ENCODE measurements around the gene HOMER1.

The HOMER1 gene

GRCh38 chr5:79555418-79555817 lies 41.5 kb upstream of the HOMER1 start:
- POLR2A ChIA-PET, result no interaction called here
- CTCF ChIA-PET, result interaction anchor here (1.4 to 1.9 kb wide), 2 partner anchors 20 to 302 kb away, joined by 5 to 11 read pairs; no protein-coding TSS in a partner anchor
- DNase-seq (ENCODE audit: extremely low spot score), result no peak
- no peak for TF ChIP-seq CTCF (IDR thresholded peaks at IDR 0.05; ENCODE audit: control extremely low read depth, extremely low read depth, low read depth, missing control alignments)

DNA sequence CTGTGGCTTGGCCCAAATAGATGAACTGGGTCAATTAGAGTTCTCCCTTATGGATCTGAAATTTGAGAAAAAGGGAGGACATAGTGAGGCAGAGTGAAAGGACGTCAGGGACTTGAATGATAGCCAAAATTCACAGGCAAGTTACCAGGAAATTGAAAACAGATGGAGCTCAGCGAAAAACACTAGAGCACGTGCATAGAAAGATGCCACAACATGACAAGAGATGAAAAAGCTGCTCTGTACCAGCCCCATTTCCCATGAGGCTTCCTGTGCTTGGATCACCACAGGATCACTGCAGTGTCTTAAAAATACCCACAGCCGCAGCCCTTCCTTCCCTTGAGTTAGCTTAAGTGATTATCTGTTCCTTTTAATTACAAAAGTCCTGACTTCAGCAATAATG lies 39.0 kb upstream of the HOMER1 start:
- DNase-seq (ENCODE audit: extremely low spot score), result no peak
- ChIA-PET POLR2A (no interaction called here), CTCF (interaction anchor here (1.3 to 2.2 kb wide), 3 partner anchors 12 to 531 kb away, joined by 3 to 8 read pairs (median 7); no protein-coding TSS in a partner anchor)
- TF ChIP-seq CTCF (IDR thresholded peaks at IDR 0.05; ENCODE audit: control extremely low read depth, extremely low read depth, low read depth, missing control alignments), result no peak

DNA sequence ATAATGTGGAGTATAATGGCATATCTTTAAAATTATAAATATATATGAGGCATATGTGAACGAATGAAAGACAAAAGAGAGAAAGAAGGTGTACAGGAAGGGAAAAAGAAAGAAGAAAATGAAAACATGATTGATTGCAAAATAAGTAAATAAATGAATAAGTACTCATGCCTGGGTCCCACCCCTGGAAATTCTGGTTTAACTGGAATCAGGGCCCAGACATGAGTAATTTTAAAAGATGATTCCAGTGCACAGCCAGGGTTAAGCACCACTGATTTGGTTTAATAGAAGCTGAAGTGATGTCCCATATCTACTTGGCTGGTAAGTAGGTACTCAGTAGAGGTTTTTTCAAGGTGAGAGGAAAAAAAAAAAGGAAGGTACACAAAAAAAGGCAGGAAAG lies 34.0 kb upstream of the HOMER1 start:
- no peak for DNase-seq (ENCODE audit: extremely low spot score)
- POLR2A ChIA-PET, result no interaction called here
- no peak for TF ChIP-seq CTCF (IDR thresholded peaks at IDR 0.05; ENCODE audit: control extremely low read depth, extremely low read depth, low read depth, missing control alignments)
- CTCF ChIA-PET, result no interaction called here

GRCh38 chr5:79547429-79547822 lies 33.5 kb upstream of the HOMER1 start:
- CTCF ChIA-PET, result no interaction called here
- POLR2A ChIA-PET, result no interaction called here

DNA sequence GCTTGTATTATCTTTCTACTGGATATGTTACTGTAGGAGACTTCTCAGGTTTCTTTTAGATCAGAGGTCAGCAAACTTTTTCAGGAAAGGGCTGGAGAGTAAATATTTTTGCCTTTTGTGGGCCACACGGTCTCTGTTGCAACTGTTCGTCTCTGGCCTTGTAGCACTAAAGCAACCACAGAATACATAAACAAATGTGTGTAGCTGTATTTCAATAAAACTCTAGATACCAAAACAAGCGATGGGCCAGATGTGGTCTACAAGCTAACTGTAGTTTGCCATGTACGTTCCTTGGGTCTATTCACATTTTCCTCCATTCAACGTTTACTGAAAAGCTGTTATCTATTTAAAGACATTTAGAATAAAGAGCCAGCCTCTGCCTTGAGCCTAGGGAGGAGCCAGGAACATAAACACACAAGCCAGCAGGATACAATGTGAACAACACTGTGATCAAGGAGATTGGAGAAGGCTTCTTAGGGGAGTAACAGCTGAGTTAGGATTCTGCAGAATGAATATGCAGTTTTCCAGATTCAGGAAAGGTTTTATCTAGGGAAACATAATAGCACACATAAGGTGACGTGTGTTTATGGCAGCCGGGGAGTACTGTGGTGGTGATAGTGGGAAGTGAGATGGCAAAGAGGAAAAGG lies 33.0 kb upstream of the HOMER1 start:
- no peak for TF ChIP-seq CTCF (IDR thresholded peaks at IDR 0.05; ENCODE audit: control extremely low read depth, extremely low read depth, low read depth, missing control alignments)
- ChIA-PET CTCF (no interaction called here), POLR2A (no interaction called here)
- DNase-seq (ENCODE audit: extremely low spot score), result no peak

More at GRCh38 chr5:79547429-79547822, 33.5 kb upstream of the HOMER1 start:
- no peak for DNase-seq (ENCODE audit: extremely low spot score)
- TF ChIP-seq CTCF (IDR thresholded peaks at IDR 0.05; ENCODE audit: control extremely low read depth, extremely low read depth, low read depth, missing control alignments), result no peak

- no peak for TF ChIP-seq CTCF (IDR thresholded peaks at IDR 0.05; ENCODE audit: control extremely low read depth, extremely low read depth, low read depth, missing control alignments)
- no peak for DNase-seq (ENCODE audit: extremely low spot score)
- CTCF ChIA-PET, result interaction anchor here (1.3 kb wide), 1 partner anchor 22 kb away, joined by 3 read pairs; no protein-coding TSS in a partner anchor
- POLR2A ChIA-PET, result no interaction called here
Measured at GRCh38 chr5:79544131-79544530, 30.2 kb upstream of the HOMER1 start.
